GM18858 (cell line): ENCODE results near the gene ARL16.
"Not testable (repeated sequence)": the region's sequence is repeated elsewhere in the genome, so short reads cannot be mapped to it uniquely, and the experiment has no call there.

Source experiments
- ATAC-seq: cut with Tn5 transposase; IDR thresholded peaks from one replicate; pipeline ENCODE4 v1.9.1; 2021; ENCODE audit not compliant: unreplicated experiment

The ARL16 gene

GRCh38 chr17:81696218-81696941, 12.8 kb upstream of the ARL16 start:
- ATAC-seq: no peak

- ATAC-seq: no peak
These were observed 12.2 kb upstream of the ARL16 start for GRCh38 chr17:81695801-81696200.

- ATAC-seq: no peak
These were observed 11.6 kb upstream of the ARL16 start for GRCh38 chr17:81695211-81695610.

- ATAC-seq: no peak
These were observed 11.2 kb upstream of the ARL16 start for GRCh38 chr17:81694810-81695209.

- no peak for ATAC-seq
These were observed 10.1 kb upstream of the ARL16 start for GRCh38 chr17:81693509-81694210.

GRCh38 chr17:81691608-81692007, 8.0 kb upstream of the ARL16 start:
- no peak for ATAC-seq

- no peak for ATAC-seq
These were observed 7.6 kb upstream of the ARL16 start for GRCh38 chr17:81691196-81691595.

GRCh38 chr17:81690549-81690948, 7.0 kb upstream of the ARL16 start:
- ATAC-seq: no peak

GRCh38 chr17:81690066-81690465, 6.5 kb upstream of the ARL16 start:
- ATAC-seq: no peak

- ATAC-seq: no peak
These were observed 5.0 kb upstream of the ARL16 start for GRCh38 chr17:81688616-81689015.

- ATAC-seq: no peak
These were observed 4.4 kb upstream of the ARL16 start for GRCh38 chr17:81687770-81688541.

GRCh38 chr17:81686614-81687013, 3.0 kb upstream of the ARL16 start:
- ATAC-seq: no peak

- no peak for ATAC-seq
These were observed 1.5 kb upstream of the ARL16 start for GRCh38 chr17:81685108-81685507.

- ATAC-seq: no peak
These were observed 880 bp upstream of the ARL16 start for GRCh38 chr17:81684442-81684911.

- no peak for ATAC-seq
These were observed 401 bp downstream of the ARL16 start for GRCh38 chr17:81683208-81683583.

GRCh38 chr17:81682565-81683207, 911 bp downstream of the ARL16 start:
- ATAC-seq: no peak

- ATAC-seq: no peak
These were observed 1.9 kb downstream of the ARL16 start for GRCh38 chr17:81681672-81682071.

- no peak for ATAC-seq
These were observed 3.4 kb downstream of the ARL16 start for GRCh38 chr17:81680150-81680549.

GRCh38 chr17:81676906-81677305, 6.7 kb downstream of the ARL16 start:
- no peak for ATAC-seq

- ATAC-seq: not testable (repeated sequence)
These were observed 7.9 kb downstream of the ARL16 start for GRCh38 chr17:81675515-81676221.
